ENCODE results near the gene LRRN4. TPM values are rescaled to one million over a fixed set of nuclear protein-coding genes. Genes with fewer than 3 reads are reported as not detected.

Gene LRRN4
- total and polyA plus RNA-seq, 2 of the 8 experiments (the other 6 are each of a cell fraction or from before 2014, with no cell fraction given) = 0.21 to 0.89 TPM

- Histone ChIP-seq H3K4me2 (ENCODE audit: insufficient read depth in 1 of 2, low read depth in 2 of 2, low read length in 2 of 2) (no peak overlapping the region), H3K27me3 (replicated peaks in 1 of 4; ENCODE audit: control insufficient read depth in 3 of 4, extremely low read depth in 1 of 4, insufficient read depth in 3 of 4, low read length in 3 of 4) (peaks cover 0 to 9% (median 4%) of the 10 kb centered on the region in 4 experiments; a peak in 5 of 7 replicates), H2BK120ac (replicated peaks; ENCODE audit: low read depth, low read length) (no peak overlapping the region), H3K14ac (ENCODE audit: insufficient read length) (no peak overlapping the region), H3K23ac (ENCODE audit: insufficient read length) (no peak overlapping the region), H3K56ac (replicated peaks; ENCODE audit: insufficient read length, low read depth, low read length) (no peak overlapping the region), H3K36me3 (ENCODE audit: control insufficient read depth in 2 of 4, insufficient read depth in 4 of 4, low read length in 3 of 4) (no peaks in the 10 kb centered on the region), H3K4me3 (ENCODE audit: extremely low read depth in 1 of 4, insufficient read depth in 2 of 4, low read depth in 3 of 4, low read length in 4 of 4) (no peak overlapping the region), H3K4me1 (replicated peaks in 1 of 4; ENCODE audit: control insufficient read depth in 3 of 4, insufficient read depth in 4 of 4, low read length in 3 of 4) (peaks cover 0 to 1% (median 0%) of the 10 kb centered on the region in 4 experiments; a peak in 2 of 7 replicates), H2AK5ac (ENCODE audit: low read depth, low read length) (no peak overlapping the region), H2BK12ac (ENCODE audit: low read depth, low read length) (no peak overlapping the region), H2BK15ac (ENCODE audit: low read length) (no peak overlapping the region), H4K5ac (ENCODE audit: insufficient read length, low read depth, low read length) (no peak overlapping the region), H2BK5ac (ENCODE audit: low read depth, low read length) (no peak overlapping the region), H2BK20ac (ENCODE audit: low read length) (no peak overlapping the region), H2AFZ (ENCODE audit: low read length) (no peak overlapping the region), H3K79me1 (ENCODE audit: low read depth, low read length) (no peaks in the 10 kb centered on the region), H3K27ac (ENCODE audit: low read depth, low read length) (no peak overlapping the region), H3K4ac (replicated peaks; ENCODE audit: insufficient read length, low read depth, low read length) (no peak overlapping the region), H3K9me3 (ENCODE audit: insufficient read depth in 2 of 2, low read depth in 1 of 2, low read length in 1 of 2) (no peaks in the 10 kb centered on the region), H3K79me2 (ENCODE audit: control insufficient read depth in 1 of 2, insufficient read depth in 2 of 2, low read length in 2 of 2) (no peaks in the 10 kb centered on the region), H4K20me1 (replicated peaks in 1 of 2; ENCODE audit: control insufficient read depth in 1 of 2, insufficient read depth in 2 of 2, low read length in 2 of 2) (no peaks in the 10 kb centered on the region), H4K8ac (ENCODE audit: extremely low read depth, insufficient read depth, low read length) (no peak overlapping the region), H4K91ac (replicated peaks; ENCODE audit: insufficient read length, low read length) (no peak overlapping the region), H3K18ac (ENCODE audit: extremely low read depth, low read length) (no peak overlapping the region), H3K9ac (replicated peaks in 1 of 4; ENCODE audit: extremely low read depth in 1 of 4, low read depth in 3 of 4, low read length in 3 of 4) (no peak overlapping the region), H3K23me2 (ENCODE audit: low read depth, low read length) (no peaks in the 10 kb centered on the region)
- POLR2A ChIA-PET (ENCODE audit: partially characterized antibody) = no interaction called here
- CTCF ChIA-PET (ENCODE audit: partially characterized antibody) = interaction anchor here (4.6 kb wide), 1 partner anchor 16 kb away, joined by 22 read pairs; no protein-coding TSS in a partner anchor
- FAIRE-seq = no peak
- WGBS, 2 experiments (ENCODE audit: extremely low coverage in 1 of 2, insufficient coverage in 1 of 2, insufficient read length in 1 of 2, insufficient replicate concordance in 2 of 2, low coverage in 1 of 2, low lambda C conversion rate in 2 of 2, missing lambda C conversion rate in 1 of 2) = 89% methylated on average over 7 of the region's 7 CpGs; no CpG with 5 or more reads in 1 of the 2 experiments
- no peak for TF ChIP-seq BACH1 (IDR thresholded peaks at IDR 0.05; ENCODE audit: low read length)
- TF ChIP-seq RNF2 (IDR thresholded peaks at IDR 0.05; ENCODE audit: borderline replicate concordance, low read depth, low read length, missing control alignments, poor library complexity, severe bottlenecking) = no peak
- no peak for TF ChIP-seq TAF7 (optimal IDR thresholded peaks at IDR 0.05; ENCODE audit: borderline replicate concordance, low read depth, low read length)
- TF ChIP-seq CHD1 (IDR thresholded peaks at IDR 0.05; ENCODE audit: low read depth, low read length) = no peak
- no peak for DNase-seq (ENCODE audit: low read depth in 1 of 2, low spot score in 2 of 2)
Measured at GRCh38 chr20:6058684-6059295, 4.9 kb upstream of the LRRN4 start.

Measured in H1 (cell line).